GM12892 (cell line): Measurements from ENCODE around the gene CPED1.

ENCODE experiments used
- POLR2A ChIP-seq: IDR thresholded peaks from 2 replicates; pipeline ENCODE4 v1.6.1; 2011; ENCODE audit warnings: low read depth, low read length, control low read depth
- POLR2AphosphoS5 ChIP-seq: IDR thresholded peaks from 2 replicates; pipeline ENCODE4 v1.6.1; 2011; ENCODE audit warnings: low read depth, low read length, control low read depth

- TF ChIP-seq POLR2A (no peak), POLR2AphosphoS5 (no peak)
Observed at GRCh38 chr7:121140790-121141189, 152.3 kb downstream of the CPED1 start.
